Gastroesophageal sphincter (tissue), 4 donors: ENCODE results near the gene TBL1XR1. TPM values are rescaled to one million over a fixed set of nuclear protein-coding genes. Genes with fewer than 3 reads are reported as not detected.

Source experiments
- ATAC-seq: fragments of 150-250 bp; one replicate; pipeline ENCODE4 v1.9.1; 2016; ENCODE audit warnings: mild to moderate bottlenecking, moderate library complexity
- H3K27ac ChIP-seq, 4 donors: fragments of 200-600 bp; sonication (generic) in 3 of 4; 1 replicate in 3 of 4; 2 replicates in 1 of 4; pipeline ENCODE4 v1.5.1; 2016 to 2019
- H3K27me3 ChIP-seq: fragments of 200-600 bp; sonication (generic); one replicate; pipeline ENCODE4 v1.5.1; 2019
- H3K36me3 ChIP-seq, 2 donors: fragments of 200-600 bp; sonication (generic); one replicate each; pipeline ENCODE4 v1.5.1; 2019; ENCODE audit warnings: control low read depth in 1 of 2
- H3K4me1 ChIP-seq, 3 donors: fragments of 200-600 bp; sonication (generic); 1 replicate in 2 of 3; 2 replicates in 1 of 3; pipeline ENCODE4 v1.5.1; 2016 to 2019; ENCODE audit warnings: control low read depth in 2 of 3
- H3K4me3 ChIP-seq, 2 donors: fragments of 200-600 bp; sonication (generic); one replicate each; pipeline ENCODE4 v1.5.1; 2019; ENCODE audit warnings: mild to moderate bottlenecking in 1 of 2, moderate library complexity in 1 of 2
- H3K9me3 ChIP-seq, 3 donors: fragments of 200-600 bp; sonication (generic); one replicate each; pipeline ENCODE4 v1.5.1; 2017 to 2019; ENCODE audit warnings: control low read depth in 2 of 3
- EP300 ChIP-seq: sonication (generic); formaldehyde crosslinking; IDR thresholded peaks from one replicate; pipeline ENCODE4 v1.6.1; 2017; ENCODE audit warnings: antibody characterized with exemption, mild to moderate bottlenecking
- POLR2A ChIP-seq, 2 donors: fragments of 450-650 bp; IDR thresholded peaks; one replicate each; pipeline ENCODE4 v1.6.1; 2017; ENCODE audit warnings: antibody characterized with exemption in 2 of 2, mild to moderate bottlenecking in 2 of 2, moderate library complexity in 1 of 2
- POLR2AphosphoS5 ChIP-seq: sonication (generic); formaldehyde crosslinking; IDR thresholded peaks from one replicate; pipeline ENCODE4 v1.6.1; 2017; ENCODE audit warnings: antibody characterized with exemption
- WGBS, 2 donors: methylation state at CpG; one replicate each; pipeline ENCODE4 v1.1.5; 2018; ENCODE audit warnings: low coverage in 1 of 2; 5-methylcytosine and 5-hydroxymethylcytosine counted together
- total RNA-seq, 4 donors: library from RNA; depleted of rRNA; stranded (reverse); fragments of >200 nt; gene quantifications; one replicate each; pipeline ENCODE4 v1.1.0, GENCODE V29; 2016
- TF ChIP-seq, protein P1 (sequence below), 4 experiments: fragments of 200-600 bp in 2 of 4; fragments of 450-650 bp in 2 of 4; sonication (generic) in 1 of 4; IDR thresholded peaks; one replicate each; pipeline ENCODE4 v1.5.1; 2017 to 2019; ENCODE audit warnings: antibody characterized with exemption in 4 of 4, mild to moderate bottlenecking in 2 of 4, moderate library complexity in 2 of 4

The TBL1XR1 gene
- total RNA-seq, 4 donors from 2014 or later, result 91.1 to 126 (median 97.4) TPM

DNA sequence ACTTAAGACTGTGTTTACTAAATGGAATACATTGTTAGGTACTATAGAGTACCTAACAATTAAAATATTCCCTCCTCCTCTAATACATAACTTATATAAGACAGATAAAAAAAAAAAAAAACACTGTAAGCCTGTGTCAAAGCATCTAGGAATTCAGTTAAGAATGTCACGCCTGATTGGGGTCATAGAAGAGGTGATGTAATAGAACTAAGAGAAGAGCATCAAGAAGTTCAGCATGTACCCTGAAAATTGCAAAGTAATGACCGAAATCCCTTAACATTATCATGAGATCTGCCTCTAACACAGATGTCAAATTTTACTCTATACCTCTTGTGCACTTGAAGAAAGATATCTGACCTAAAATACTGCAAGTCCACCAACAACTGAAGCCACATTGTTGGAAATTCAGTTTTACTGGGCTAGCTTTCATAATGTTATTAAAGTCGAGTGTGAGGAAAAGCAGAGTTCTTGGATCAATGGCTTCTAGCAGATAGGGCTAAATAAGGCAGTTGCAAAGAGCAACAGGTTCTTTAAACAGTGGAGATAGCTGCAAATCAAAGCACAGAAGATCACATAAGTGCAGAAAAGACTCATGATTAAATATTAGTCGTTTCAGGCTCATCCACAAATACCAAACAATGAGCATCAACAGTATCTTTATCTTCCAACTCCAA, 75.0 kb downstream of the TBL1XR1 start:
- no peaks in the 10 kb centered on the region for H3K36me3 ChIP-seq
- peaks cover 15 to 82% (median 19%) of the 10 kb centered on the region in 3 donors for H3K4me1 ChIP-seq
- WGBS, 2 donors, result 60 to 62% methylated on average over 4 of the region's 4 CpGs
- no peak for ATAC-seq
- H3K27me3 ChIP-seq, result no peaks in the 10 kb centered on the region
- H3K9me3 ChIP-seq, result no peaks in the 10 kb centered on the region
- H3K4me3 ChIP-seq, result no peak overlapping the region
- TF ChIP-seq POLR2AphosphoS5, result no peak
- TF ChIP-seq EP300, result no peak
- no peak for TF ChIP-seq POLR2A (IDR thresholded peaks at IDR 0.05)
- TF ChIP-seq, protein P1, sequence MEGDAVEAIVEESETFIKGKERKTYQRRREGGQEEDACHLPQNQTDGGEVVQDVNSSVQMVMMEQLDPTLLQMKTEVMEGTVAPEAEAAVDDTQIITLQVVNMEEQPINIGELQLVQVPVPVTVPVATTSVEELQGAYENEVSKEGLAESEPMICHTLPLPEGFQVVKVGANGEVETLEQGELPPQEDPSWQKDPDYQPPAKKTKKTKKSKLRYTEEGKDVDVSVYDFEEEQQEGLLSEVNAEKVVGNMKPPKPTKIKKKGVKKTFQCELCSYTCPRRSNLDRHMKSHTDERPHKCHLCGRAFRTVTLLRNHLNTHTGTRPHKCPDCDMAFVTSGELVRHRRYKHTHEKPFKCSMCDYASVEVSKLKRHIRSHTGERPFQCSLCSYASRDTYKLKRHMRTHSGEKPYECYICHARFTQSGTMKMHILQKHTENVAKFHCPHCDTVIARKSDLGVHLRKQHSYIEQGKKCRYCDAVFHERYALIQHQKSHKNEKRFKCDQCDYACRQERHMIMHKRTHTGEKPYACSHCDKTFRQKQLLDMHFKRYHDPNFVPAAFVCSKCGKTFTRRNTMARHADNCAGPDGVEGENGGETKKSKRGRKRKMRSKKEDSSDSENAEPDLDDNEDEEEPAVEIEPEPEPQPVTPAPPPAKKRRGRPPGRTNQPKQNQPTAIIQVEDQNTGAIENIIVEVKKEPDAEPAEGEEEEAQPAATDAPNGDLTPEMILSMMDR (IDR thresholded peaks at IDR 0.05), result no peak
- H3K27ac ChIP-seq, result no peak overlapping the region

DNA sequence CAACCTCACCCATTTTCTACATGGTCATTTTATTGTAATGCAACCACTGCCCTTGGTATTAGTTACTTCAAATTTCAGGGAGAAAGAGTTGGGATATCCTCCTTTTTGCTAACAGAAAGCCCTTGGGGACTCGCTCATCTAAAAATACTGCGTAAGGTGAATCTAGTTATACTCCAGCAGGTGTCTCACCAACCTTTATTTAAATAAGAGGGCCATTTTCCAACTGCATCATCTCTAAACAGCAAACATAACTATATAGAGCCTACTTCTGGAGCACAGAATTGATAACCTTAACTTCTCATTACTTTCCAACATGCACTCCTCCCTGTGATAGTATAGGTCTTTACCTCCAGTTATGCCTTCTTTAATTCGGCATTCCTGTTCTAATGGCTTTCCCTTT, 77.5 kb downstream of the TBL1XR1 start:
- H3K4me3 ChIP-seq, result no peak overlapping the region
- H3K4me1 ChIP-seq, result peaks cover 17 to 84% (median 23%) of the 10 kb centered on the region in 3 donors
- no peaks in the 10 kb centered on the region for H3K36me3 ChIP-seq
- TF ChIP-seq POLR2AphosphoS5 (no peak), POLR2A (IDR thresholded peaks at IDR 0.05) (no peak), EP300 (no peak)
- TF ChIP-seq, protein P1 (IDR thresholded peaks at IDR 0.05), result no peak
- no peaks in the 10 kb centered on the region for H3K27me3 ChIP-seq
- WGBS, 2 donors, result 64 to 100% methylated on average over 3 of the region's 3 CpGs
- no peaks in the 10 kb centered on the region for H3K9me3 ChIP-seq
- ATAC-seq, result no peak
- no peak overlapping the region for H3K27ac ChIP-seq

DNA sequence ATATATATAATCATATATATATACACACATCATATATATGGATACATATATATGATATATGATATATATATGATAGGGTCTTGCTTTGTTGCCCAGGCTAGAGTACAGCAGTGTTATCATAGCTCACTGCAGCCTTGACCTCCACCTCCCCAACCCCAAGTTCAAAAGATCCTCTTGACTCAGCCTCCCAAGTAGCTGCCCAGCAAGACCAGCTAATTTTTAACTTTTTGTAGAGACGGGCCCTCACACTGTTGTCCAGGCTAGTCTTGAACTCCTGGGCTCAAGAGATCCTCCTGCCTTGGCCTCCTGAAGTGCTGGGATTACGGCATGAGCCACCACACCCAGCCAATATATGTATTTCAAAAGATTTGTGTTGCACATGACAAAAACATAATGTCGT, 83.0 kb downstream of the TBL1XR1 start:
- TF ChIP-seq POLR2AphosphoS5 (no peak), POLR2A (IDR thresholded peaks at IDR 0.05) (no peak), EP300 (no peak)
- TF ChIP-seq, protein P1 (IDR thresholded peaks at IDR 0.05), result no peak
- WGBS, 2 donors, result 0 to 61% methylated on average over 1 to 3 of the region's 3 CpGs
- no peaks in the 10 kb centered on the region for H3K27me3 ChIP-seq
- no peak overlapping the region for H3K27ac ChIP-seq
- no peak overlapping the region for H3K4me3 ChIP-seq
- no peak for ATAC-seq
- H3K4me1 ChIP-seq, result peaks cover 6 to 55% (median 13%) of the 10 kb centered on the region in 3 donors
- no peaks in the 10 kb centered on the region for H3K36me3 ChIP-seq
- H3K9me3 ChIP-seq, result no peaks in the 10 kb centered on the region

DNA sequence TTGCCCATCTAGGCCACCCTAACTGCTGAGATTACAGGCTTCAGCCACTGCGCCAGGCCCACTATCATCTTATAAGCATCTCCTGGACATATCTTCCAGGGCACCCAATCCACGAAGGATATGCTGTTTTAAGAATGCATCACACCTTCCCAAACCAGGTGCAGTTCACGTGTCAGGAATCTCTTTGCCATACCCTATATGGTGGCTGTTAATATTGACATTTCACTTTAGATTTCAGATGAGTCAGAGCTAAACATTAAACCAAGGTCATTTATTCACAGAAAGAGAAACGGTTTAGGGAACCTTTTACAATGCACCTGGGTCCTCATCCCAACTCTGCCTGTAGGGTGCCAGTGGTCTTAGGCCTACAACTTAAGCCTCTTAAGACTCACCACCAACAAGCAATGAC, 85.7 kb downstream of the TBL1XR1 start:
- no peaks in the 10 kb centered on the region for H3K27me3 ChIP-seq
- ATAC-seq, result no peak
- 95 to 100% methylated on average over 3 to 4 of the region's 4 CpGs for WGBS, 2 donors
- no peaks in the 10 kb centered on the region for H3K36me3 ChIP-seq
- no peaks in the 10 kb centered on the region for H3K9me3 ChIP-seq
- no peak overlapping the region for H3K27ac ChIP-seq
- H3K4me1 ChIP-seq, result peaks cover 0 to 59% (median 4%) of the 10 kb centered on the region in 3 donors
- TF ChIP-seq, protein P1 (IDR thresholded peaks at IDR 0.05), result no peak
- TF ChIP-seq POLR2A (IDR thresholded peaks at IDR 0.05), result no peak
- no peak for TF ChIP-seq POLR2AphosphoS5
- TF ChIP-seq EP300, result no peak
- H3K4me3 ChIP-seq, result no peak overlapping the region

DNA sequence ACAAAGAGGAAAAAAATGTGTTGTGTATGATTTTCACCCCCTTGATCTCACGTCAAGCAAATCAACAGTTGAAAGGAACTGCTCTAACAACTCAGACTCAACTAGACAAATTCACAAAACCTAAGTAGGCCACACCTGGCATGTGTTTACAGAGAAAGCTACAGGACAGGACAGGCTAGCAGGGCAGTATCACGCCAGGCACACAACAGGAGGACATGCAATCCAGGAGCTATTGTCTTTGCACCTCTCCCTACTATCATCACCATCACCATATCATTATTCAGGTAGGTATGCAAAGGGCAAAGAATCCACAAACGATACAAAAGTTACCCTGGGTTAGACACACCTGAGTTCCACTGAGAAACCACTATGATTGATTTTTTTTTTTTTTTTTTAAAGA, 86.4 kb downstream of the TBL1XR1 start:
- ATAC-seq, result no peak
- H3K27me3 ChIP-seq, result no peaks in the 10 kb centered on the region
- no peaks in the 10 kb centered on the region for H3K9me3 ChIP-seq
- no peaks in the 10 kb centered on the region for H3K36me3 ChIP-seq
- H3K4me1 ChIP-seq, result peaks cover 0 to 59% (median 4%) of the 10 kb centered on the region in 3 donors
- TF ChIP-seq, protein P1 (IDR thresholded peaks at IDR 0.05), result no peak
- TF ChIP-seq EP300 (no peak), POLR2A (IDR thresholded peaks at IDR 0.05) (no peak), POLR2AphosphoS5 (no peak)
- 73 to 80% methylated on average over 2 to 3 of the region's 3 CpGs for WGBS, 2 donors
- no peak overlapping the region for H3K27ac ChIP-seq
- H3K4me3 ChIP-seq, result no peak overlapping the region
